Activated naive CD4-positive, alpha-beta T cell treated with Interleukin-2 at 50 U/mL for 16 hours (primary cell): Measurements from ENCODE around the gene TWF1.
"Not testable (repeated sequence)": the region's sequence is repeated elsewhere in the genome, so short reads cannot be mapped to it uniquely, and the experiment has no call there.

Experiments
- DNase-seq: peaks from one replicate; pipeline ENCODE4 v3.0.0-alpha.2; 2020

TWF1 gene

DNA sequence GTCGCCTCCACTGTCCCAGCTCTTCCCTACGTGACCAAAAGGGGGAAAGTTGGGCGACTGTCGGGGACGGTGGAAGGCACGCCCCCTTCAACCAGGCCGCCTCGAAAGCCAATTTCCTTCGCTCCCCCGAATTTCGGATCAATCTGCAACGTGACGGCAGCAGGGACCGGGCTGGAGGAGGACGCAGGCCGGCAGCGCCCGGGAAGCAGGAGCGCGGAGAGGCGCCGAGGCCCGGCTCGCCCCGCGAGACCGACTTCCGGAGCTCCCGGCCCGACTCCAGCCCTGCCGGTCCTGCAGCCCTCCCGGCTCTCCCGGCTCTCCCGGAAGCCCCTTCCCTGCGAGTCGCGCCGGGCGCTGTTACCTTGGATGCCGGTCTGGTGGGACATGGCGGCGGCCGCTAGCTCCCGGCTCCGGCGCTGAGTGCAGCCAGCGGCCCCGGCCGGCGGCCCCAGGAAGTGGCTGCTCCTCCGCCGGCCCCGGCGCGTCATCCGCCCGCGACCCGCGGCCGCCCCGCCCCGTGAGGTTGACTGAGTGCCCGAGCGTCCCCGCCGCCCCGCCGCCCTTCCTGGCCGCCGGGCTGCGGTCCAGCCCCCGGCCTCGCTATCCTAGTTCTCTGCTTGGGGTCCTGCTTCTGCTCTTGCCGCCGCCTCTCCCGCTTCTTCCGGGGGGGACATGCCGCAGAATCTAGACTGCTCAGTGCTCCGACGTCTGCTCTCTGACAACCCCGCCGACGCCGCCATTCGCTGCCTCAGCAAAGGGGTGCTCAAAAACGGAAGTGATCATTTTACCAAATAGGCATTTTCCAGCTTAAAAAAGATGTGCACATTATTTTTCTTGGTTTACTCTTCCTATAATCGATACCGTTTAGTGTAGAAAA lies at the start of gene TWF1:
TWF1 (minus strand) TSS at position 458 of the 877 bp plus-strand sequence; CDS start at position 386, 72 bp downstream.
- peak; percentile 88 for DNase-seq

DNA sequence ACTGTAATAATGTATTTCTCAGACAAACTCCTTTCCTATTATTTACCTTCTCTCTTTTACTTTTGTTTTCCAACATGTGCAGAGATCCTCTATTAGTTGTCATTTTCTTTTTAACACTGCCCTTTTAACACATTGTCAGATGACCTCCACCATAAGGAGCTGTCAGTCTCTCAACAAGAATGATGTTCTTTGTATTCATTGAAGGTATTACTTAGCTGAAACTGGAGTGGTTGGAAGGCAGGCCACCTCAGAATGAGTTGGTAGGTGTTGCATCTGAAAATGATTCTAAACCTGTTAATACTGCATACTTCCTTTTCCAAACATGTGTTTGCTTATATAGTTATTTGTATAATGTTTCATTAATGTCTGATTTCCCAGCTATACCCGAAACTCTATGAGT lies 46.6 kb upstream of the TWF1 start:
- DNase-seq = no peak

- DNase-seq = no peak
Measured at GRCh38 chr12:43848786-43849185, 42.7 kb upstream of the TWF1 start.

DNA sequence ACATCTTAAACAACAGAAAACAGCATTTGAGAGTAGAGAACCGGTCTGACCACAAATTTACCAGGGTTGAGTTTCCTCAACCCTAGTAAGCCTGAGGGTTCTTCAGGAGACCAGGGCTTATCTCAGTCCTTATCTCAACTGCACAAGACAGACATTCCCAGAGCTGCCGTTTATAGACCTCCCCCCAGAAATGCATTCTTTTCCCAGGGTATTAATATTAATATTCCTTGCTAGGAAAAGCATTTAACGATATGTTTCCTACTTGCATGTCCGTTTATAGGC lies 42.0 kb upstream of the TWF1 start:
- DNase-seq = no peak

GRCh38 chr12:43847425-43848225 lies 41.5 kb upstream of the TWF1 start:
- not testable (repeated sequence) for DNase-seq

GRCh38 chr12:43842259-43842658 lies 36.1 kb upstream of the TWF1 start:
- DNase-seq = no peak

- DNase-seq = no peak
Measured at GRCh38 chr12:43841253-43841652, 35.1 kb upstream of the TWF1 start.

DNA sequence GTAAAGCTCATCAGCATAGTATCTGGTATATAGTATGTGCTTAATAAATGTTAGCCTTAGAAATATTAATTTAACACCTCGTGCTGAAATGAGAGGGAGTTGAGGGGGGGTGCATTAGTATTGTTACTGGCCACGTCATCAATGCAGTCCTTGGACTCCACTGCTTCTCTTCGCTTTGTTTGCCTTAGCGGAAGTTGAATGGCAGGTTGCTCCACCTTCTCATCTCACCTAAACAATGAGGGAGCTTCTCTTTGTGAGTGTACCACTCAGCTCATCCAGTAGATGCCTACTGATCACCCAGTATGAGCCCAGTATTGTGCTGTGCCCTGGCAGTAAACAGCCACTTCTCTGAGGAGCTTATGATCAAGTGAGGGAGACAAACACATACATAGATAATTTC lies 34.2 kb upstream of the TWF1 start:
- no peak for DNase-seq

- DNase-seq = no peak
Measured at GRCh38 chr12:43836475-43836989, 30.4 kb upstream of the TWF1 start.

DNA sequence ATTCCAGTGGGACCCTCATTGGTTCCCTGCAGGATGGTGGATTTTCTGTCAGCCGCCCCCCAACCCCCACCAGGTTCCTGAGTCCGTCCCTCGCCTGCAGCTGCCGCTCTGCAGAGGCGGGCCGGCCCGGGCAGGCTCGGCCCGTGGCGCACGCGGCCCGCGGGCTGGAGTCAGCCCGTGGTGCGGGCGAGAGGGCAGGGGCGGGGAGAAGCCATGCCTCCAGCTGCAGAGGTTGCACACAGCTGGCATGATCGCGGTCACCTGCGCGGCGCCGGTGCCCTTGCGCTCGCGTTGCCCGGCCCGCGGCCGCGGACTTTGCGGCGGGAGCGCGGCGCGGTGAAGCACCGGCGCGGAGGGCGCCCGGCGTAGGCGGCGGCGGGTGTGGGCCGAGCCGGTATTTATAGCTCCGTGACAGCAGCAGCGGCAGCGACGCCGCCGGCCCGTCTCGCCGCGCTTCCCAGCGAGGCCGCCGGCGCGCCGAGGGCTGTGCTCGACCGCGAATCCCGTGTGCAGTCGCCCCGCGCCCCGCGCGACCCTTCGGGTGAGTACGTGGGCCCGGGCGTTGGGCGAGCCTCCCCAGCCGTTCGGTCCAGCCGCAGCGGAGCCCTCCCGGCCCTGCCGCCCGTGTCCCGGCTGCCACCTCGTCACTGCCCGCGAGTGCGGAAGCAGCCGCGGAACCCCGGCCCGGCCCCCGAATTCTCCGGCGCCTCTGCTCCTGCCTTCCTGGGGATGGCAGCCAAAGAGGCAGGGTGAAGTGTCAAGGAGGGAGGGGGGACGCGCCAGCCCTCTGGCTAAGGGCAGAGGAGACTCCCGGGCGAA lies 29.7 kb upstream of the TWF1 start, which contains the start of gene TMEM117:
TMEM117 (plus strand) TSS at position 426 of the 819 bp plus-strand sequence.
- DNase-seq = peak; percentile 59

DNA sequence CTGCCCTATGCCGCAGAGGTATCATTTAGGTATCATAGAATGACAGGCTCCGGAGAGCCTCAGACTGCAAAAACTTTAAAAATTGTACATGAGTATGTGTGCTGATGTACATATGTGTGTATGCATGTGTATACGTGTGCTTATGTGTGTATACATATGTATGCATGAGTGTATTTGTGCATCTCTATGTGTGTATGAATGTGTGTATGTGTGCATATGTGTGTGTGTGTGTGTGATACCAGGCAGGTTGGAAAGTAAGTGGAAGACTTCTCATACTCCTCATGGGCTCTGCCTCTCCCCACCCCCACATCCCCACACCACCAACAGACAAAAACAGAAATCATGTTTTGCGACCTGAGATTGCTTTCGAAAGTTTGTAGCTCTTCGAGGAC lies 29.1 kb upstream of the TWF1 start:
- DNase-seq = no peak

DNA sequence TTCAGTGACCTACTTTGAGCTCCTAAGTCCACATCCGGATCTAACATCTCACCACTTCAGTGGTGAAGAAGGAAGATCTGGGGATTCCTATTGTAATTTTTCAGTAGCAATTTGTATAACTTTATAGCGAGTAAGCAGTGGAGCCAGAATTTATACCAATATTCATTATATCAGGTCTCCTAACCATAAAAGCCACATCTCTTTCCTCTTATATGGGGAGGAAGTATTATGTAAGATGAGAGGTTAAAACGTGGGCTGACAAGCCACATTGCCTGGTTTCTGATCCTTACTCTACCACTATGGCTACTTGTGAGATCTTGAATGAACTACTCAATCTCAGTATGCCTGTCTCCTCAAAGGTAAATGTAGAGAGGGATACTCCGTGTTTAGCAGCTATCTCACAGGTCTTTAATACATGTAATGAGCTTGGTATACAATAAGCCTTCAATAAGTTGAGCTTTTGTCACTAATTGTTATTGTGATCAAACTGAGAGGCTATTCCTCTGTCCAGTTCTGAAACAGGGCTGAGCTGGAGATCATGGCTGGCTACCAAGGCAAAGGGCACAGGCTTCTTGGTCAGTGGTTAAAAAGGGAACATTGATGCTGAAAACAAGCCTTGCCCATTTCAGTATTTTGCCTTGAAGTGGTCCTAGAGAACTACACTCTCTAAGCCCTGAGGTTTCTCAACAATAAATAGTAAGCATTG lies 26.5 kb upstream of the TWF1 start:
- DNase-seq = peak; percentile 9

GRCh38 chr12:43827093-43827492 lies 21.0 kb upstream of the TWF1 start:
- no peak for DNase-seq

- no peak for DNase-seq
Measured at GRCh38 chr12:43826681-43827080, 20.6 kb upstream of the TWF1 start.

- no peak for DNase-seq
Measured at GRCh38 chr12:43824207-43824775, 18.2 kb upstream of the TWF1 start.

GRCh38 chr12:43816168-43816567 lies 10.1 kb upstream of the TWF1 start:
- DNase-seq = no peak

DNA sequence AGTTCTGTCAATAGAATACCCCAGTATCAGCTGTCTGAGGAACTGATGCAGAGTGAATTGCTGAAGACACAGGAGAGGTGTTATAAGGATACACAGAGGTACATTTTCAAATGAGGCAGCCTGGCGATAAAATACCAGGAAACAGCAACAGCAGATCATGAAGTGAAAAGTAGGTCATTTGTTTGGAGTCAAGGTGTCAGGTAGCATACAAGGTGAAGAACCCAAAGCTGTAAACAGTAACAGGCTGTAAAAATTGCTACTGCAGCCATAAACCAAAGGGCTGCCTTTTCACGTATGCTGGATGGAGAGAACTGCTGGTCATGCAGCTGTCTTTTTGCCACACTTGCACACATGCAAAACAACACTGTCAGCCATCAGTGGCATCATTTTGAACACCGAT lies 9.3 kb upstream of the TWF1 start:
- no peak for DNase-seq

GRCh38 chr12:43812926-43813325 lies 6.8 kb upstream of the TWF1 start:
- DNase-seq = no peak

DNA sequence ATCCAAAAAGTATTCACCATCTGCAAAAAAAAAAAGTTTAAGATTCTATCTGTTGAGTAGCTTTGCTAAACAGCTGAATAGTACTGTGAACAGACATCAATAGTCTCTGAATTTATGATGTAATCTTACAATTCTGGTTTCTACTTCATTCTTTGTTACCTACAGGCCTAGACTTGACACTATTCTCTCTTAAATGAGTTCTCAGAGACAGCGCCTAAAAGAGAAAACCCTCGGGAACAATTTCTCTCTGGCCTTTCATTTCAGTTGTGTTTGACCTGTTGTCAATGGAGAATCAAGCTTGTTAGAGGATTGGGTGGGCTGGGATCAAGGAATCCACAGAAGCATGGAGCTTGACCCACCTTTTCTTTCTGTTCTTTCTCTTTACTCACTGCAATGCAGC lies 5.9 kb upstream of the TWF1 start:
- DNase-seq = no peak

- no peak for DNase-seq
Measured at GRCh38 chr12:43807386-43807785, 1.3 kb upstream of the TWF1 start.

DNA sequence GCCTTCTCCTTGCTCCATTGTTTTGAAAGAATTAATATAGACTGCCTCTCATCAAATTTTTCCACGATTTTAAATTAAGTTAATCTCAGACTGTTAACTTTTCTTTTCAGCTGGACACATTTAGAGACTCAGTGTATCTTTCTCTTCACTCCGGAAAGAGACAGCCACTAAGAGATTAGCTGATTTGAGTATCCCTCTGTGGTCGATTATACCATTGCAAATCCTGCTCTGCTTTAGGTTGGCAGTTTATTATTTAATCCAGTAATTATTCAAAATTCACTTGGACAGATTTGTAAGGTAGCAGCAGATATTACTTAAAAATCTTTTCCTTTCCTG lies 588 bp upstream of the TWF1 start:
- DNase-seq = no peak

- no peak for DNase-seq
Measured at GRCh38 chr12:43805149-43805859, 813 bp downstream of the TWF1 start.
